GM18907 (cell line): Measurements from ENCODE around the gene LUC7L.
"Not testable (repeated sequence)": the region's sequence is repeated elsewhere in the genome, so short reads cannot be mapped to it uniquely, and the experiment has no call there.

Source experiments
- ATAC-seq: cut with Tn5 transposase; IDR thresholded peaks from one replicate; pipeline ENCODE4 v1.9.1; 2021; ENCODE audit warnings: mild to moderate bottlenecking, moderate library complexity; ENCODE audit not compliant: unreplicated experiment

The LUC7L gene

DNA sequence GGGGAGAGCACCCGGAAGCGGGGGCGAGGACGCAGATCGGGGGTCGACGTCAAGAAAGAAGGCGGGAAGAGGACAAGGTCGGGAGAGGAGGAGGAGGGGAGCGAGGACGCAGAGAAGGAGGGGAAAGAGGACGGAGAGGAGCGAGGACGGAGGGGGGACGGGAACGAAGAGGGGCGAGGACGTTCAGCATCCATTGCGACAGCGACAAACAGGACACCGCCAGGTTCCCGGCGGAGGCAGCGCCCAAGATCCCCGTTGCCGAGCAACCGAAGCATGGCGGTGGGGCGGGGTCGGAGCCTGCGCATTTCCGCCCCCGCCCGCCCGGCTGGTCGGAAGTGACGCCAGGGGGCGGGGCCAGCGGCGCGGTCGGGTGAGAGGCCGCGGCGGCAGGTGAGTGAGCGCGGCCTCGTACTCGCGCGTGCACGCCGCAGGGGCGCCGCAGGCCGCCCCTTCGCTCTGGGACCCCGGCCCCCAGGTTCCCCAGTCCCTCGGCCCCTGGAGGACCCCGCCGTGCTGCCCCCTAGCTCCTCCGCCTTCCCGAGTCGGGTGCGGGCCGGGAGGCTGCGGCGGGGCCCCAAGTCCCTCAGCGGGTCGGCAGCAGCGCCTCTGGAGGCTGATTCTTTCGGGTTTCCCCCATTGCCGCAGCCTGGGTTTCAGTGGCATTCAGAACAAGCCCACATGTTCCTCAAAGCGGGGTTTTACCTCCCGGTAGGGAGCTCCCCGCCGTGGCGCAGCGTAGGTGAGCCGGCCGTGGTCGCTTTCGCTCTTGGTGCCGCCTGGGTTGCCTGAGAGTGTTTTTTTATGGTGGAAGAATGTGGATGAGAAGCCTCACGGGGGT is 5.4 kb upstream of the LUC7L start, which contains the start of gene FAM234A:
FAM234A (plus strand) TSS at position 354 of the 838 bp plus-strand sequence. CDS start 19,593 bp downstream, outside the sequence.
- ATAC-seq = peak; percentile 89

DNA sequence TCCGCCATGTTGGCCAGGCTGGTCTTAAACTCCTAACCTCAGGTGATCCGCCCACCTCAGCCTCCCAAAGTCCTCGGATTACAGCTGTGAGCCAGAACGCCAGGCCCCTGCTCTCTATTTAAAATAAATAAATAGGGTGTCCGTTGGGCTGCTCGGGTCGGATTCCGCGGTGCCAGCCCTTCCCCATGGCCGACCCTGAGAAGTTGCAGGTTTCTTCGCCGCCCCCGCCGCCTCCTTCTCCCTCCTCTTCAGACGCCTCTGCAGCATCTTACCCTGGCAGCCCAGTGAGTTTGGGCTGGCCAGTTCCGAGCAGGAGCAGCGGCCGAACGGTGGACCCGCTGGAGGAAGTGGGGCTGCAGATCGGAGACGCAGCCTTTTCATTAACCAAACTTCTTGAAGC is 1.7 kb upstream of the LUC7L start:
- ATAC-seq = no peak

DNA sequence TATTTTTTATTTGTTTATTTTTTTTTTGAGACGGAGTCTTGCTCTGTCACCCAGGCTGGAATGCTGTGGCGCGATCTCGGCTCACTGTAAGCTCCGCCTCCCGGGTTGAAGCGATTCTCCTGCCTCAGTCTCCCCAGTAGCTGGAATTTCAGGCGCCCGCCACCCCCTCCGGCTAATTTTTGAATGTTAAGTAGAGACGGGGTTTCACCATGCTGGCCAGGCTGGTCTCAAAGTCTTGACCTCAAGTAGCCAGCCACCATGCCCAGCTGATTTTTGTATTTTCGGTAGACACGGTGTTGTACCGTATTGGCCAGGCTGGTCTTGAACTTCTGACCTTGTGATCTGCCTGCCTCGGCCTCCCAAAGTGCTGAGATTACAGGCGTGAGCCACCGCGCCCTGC is 1.1 kb upstream of the LUC7L start:
- not testable (repeated sequence) for ATAC-seq

DNA sequence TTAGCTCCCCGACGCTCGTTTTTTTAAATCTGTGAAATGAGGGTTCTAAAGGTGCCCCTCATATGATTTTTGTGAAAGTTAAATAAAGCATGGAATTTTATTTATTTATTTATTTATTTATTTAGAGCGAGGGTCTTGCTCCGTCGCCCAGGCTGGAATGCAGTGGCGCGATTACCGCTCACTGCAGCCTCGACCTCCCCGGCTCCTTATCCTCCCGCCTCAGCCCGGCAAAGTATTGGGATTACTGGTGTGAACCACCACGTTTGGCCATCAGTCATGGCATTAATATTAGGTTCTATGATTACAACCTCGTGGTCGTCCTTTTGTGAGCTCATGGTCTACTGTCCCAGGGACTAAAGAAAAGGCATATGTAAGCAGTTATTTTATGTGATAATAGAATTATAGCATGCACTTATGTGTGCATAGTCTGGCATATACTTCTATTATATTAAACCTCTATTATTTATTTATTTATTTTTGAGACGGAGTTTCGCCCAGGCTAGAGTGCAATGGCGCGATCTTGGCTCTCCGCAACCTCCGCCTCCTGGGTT is 557 bp upstream of the LUC7L start:
- ATAC-seq = no peak

DNA sequence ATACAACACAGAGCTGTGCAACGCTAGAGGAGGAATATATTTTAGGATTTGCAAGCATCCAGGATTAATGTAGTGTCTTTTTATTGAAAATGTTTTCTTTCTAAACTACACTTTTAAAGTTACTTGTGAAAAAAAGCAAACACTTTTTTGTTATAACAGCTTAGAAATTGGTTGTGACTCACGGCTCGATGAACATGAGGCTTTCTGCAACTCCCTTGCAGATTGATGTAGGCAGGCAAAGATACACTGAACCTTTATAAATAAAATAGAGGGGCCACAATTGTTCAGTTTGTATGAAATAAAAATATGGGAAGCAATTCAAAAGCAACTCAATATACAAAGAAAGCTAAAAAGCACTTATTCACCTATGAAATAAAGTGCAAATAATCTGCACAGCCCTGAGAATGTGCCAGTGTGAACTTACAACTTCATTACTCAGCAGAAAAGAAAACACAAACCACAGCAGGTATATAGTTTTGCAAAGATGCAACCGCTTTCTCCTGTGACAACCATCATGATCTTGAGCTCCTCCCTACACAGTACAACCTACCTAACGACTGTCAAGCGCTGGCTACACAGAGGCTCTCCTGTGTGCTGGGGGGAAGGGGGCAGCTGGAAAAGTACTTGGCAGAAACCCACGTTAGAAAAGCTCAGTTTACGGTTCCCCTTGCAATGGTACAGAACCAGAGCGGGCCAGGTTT is 948 bp downstream of the LUC7L start:
- peak; percentile 20 for ATAC-seq

DNA sequence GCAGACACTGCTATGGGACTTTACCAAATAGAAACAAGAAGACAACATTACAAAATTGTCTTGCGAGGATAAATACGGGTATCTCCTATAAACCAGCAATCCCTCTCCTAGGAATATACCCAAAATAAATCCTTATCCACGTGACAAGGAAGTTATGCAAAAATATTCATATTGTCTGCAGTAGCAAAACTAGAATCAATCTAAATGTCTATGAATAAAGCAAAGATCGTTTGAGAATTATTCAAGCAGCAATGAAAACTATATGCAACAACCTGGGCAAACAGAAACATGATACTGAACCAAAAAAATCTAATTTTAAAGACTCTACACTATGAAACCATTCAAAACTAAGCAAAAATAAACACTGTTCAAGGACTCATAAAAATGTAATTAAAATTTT is 9.2 kb downstream of the LUC7L start:
- no peak for ATAC-seq

DNA sequence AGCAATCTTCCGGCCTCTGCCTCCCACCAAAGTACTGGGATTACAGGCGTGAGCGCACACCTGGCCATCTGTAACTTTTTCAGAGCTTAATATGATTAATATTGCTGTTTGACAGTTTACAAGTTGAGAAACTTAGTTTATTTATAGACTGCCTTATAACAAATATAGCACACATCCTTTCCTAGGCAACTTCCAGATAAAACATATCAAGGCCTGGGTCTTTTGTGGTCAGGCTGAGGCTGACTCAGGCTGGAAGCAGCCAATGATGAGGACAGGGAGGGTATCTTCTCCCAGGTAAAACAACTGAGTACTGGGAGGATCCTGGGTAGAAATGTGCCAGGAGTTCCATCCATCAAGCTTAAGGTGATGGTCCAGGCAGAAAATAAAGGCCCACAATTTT is 16.2 kb downstream of the LUC7L start:
- no peak for ATAC-seq

DNA sequence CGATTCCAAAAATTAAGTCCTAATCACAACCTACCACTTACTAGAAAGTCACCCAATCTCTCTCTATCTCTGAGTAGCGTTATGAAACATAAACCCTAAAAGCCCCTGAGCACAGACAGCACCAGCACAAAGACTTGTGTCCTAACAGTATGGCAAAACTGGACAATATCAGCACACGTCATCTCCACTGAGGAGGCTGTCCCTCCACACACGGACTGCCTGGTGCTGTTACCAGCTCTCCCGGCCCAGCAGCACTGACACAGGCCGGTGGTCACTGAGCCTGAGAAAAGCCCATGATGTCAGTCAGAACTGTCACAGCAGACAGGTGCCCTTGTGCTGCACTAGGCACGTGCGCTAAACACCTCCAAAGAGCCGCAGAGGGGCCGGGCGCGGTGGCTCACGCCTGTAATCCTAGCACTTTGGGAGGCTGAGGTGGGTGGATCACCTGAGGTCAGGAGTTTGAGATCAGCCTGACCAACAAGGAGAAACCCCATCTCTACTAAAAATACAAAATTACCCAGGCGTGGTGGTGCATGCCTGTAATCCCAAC is 17.5 kb downstream of the LUC7L start:
- not testable (repeated sequence) for ATAC-seq

DNA sequence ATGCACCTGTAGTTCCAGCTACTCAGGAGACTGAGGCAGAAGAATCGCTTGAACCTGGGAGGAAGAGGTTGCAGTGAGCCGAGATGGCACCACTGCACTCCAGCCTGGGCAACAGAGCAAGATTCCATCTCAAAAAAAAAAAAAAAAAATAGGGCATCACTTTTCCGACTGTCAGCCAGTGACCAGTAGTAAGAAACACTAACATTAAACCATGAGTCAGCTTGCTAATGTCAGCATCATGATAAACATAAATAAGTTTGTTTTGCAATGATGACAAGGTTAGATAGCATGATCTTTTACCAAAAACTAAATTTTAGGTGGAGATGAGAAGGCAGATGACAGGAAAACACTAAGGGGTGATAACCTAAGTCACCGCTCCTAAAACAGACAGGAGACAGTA is 19.9 kb downstream of the LUC7L start:
- ATAC-seq = not testable (repeated sequence)

DNA sequence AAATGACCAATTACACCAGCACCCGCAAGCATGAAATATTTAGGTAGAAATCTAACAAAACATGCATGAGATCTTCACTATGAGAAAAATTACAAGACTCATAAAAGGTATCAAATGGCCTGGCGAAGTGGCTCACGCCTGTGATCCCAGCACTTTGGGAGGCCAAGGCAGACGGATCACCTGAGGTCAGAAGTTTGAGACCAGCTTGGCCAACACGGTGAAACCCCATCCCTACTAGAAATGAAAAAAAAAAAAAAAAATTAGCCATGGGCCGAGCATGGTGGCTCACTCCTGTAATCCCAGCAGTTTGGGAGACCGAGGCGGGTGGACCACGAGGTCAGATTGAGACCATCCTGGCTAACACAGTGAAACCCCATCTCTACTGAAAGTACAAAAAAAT is 25.2 kb downstream of the LUC7L start:
- ATAC-seq = not testable (repeated sequence)

DNA sequence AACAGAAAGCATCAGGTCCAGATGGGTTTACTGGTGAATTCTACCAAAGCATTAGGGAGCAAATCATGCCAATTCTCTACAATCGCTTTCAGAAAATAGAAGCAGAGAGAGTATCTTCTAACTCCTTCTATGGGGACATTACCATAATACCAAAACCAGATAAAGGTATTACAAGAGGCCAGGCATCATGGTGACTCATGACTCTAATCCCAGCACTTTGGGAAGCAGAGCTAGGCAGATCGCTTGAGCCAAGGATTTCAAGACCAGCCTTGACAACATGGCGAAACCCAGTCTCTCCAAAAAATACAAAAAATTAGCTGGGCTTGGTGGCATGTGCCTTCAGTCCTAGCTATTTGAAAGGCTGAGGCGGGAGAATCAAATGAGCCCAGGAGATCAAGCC is 26.0 kb downstream of the LUC7L start:
- ATAC-seq = no peak

DNA sequence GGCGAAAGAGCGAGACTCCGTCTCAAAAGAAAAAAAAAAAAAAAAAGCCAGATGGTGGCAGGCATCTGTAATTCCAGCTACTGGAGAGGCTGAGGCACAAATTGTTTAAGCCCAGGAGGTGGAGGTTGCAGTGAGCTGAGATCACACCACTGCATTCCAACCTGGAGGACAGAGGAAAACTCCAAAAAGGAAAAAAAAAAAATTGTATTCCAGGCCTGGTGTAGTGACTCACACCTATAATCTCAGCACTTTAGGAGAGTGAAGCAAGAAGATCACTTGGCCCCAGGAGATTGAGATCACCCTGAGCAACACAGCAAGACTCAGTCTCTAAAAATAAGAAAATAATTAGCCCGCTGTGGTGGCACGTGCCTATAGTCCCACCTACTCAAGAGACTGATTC is 28.9 kb downstream of the LUC7L start:
- ATAC-seq = no peak

DNA sequence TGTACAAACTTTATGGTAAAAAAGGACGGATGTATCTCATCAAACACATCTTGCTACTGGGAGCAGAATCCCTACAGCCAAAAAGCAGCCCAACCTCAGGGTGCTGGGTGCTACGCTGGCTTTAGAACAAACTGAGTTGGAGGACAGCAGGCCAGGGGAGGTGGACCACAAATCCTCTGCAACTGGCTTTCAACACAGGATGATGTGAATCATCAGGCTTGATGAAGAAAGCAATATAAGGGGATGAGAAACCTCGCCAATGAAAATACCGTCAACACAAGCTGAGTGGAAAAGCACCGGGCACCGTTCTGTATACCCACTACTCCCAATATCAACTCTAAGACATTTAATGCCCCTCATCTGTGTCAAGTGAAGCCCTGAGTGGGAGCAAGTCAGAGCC is 34.7 kb downstream of the LUC7L start:
- ATAC-seq = no peak

DNA sequence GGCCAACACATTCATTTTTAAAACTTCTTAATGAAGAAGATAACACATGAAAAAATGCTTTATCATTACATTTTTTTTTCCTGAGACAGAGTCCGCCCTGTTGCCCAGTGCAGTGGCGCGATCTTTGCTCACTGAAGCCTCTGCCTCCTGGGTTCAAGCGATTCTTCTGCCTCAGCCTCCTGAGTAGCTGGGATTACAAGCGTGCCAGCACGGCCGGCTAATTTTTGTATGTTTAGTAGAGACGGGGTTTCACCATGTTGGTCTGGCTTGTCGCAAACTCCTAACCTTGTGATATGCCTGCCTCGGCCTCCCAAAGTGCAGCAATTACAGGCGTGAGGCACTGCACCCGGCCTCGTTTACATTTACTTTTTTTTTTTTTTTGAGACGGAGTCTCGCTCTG is 35.8 kb downstream of the LUC7L start:
- no peak for ATAC-seq

DNA sequence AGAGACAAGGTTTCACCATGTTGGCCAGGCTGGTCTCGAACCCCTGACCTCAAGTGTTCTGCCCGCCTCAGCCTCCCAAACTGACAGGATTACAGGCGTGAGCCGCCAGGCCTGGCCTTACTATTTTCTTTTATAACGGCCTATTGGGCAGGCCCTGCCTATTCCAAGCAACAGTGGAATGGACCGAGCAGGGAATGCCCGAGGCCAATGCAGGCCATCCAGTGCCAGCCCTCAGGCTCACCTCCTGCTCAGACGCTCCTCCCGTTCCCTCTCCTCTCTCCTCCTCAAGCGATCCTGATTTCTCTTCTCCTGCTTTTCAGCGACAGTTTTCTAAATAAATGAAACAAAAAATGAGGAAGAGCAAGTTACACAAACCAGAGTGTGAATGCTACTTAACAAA is 36.6 kb downstream of the LUC7L start:
- no peak for ATAC-seq

DNA sequence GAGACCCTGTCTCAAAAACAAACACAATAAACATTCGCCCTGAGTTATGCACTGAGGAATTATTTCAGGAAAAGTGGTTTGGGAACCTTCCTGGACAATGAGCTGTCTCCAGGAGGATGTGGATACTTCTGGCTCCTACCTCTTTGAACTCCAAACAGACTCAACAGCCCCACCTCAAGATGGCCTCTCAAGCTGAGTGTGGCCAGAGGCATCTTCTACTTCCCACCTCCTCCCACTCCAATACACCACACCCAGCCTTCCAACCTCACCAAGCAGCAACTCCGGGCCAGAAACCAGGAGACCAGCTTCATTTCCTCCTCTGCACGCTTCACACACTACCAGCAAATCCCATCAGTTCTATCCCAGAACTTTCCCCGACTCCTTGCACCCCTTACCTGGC is 37.4 kb downstream of the LUC7L start:
- no peak for ATAC-seq

DNA sequence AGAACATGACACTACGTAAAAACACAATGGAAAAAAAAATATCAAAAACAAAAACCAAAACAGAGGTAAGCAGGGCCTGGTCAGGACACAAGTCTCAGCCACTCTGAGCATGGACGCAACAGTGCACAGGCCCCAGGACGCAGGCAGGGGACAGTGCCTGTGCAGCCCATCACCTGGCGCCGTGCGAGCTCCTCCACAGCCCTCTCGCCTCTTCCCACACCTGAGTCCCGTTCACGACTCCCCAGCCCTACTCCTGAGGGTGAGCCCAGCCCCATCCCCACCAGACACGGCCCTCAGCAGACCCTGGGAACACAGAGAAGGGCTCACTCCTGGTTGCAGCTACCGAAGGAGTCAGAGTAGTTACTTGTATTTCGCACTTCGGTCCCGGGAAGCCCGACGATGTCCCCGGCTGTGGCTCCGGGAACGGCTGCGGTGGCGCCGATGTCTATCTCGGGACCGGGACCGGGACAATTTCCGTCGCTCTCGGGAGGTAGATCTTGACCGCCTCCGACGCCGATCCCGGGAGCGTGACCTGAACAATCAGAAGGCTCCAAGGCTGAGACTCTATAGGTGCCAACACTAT is 39.6 kb downstream of the LUC7L start:
- no peak for ATAC-seq

DNA sequence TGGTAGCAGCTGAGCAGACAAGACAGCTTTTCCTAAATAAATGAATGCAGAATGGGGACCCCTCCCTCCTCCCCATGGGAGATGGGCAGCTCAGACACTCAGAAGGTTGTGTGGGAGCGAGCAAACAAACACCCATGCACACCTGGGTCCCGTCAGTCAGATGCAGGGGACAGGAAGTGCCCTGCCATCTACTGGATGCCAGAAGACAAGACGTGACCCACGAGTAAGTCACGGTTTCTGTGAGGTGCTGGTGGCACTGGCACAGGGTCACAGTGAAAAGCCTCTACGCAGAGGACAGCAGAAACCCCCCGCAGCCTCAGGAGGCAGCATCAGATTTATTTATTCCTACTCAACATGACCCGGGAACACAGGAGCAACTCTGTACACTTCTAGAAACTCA is 40.6 kb downstream of the LUC7L start:
- ATAC-seq = no peak

DNA sequence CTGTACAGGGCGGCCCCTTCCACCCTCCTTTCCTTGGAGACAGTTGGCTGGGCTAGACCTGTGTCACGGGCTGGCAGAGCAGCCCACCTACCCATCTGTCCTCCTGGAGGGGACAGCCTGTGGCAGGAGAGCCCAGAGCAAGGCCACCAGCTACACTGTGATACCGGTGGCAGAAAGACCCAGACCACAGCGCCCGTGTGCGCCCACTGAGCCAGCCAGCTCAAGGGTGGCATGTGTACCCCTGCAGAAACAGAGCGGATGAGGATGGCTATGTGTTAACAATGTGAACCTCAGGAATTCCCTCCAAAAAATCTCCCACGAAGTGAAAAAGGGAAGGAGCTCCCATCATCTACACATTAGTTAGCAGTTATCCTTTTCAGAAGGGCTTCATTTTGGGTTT is 41.9 kb downstream of the LUC7L start:
- ATAC-seq = no peak

DNA sequence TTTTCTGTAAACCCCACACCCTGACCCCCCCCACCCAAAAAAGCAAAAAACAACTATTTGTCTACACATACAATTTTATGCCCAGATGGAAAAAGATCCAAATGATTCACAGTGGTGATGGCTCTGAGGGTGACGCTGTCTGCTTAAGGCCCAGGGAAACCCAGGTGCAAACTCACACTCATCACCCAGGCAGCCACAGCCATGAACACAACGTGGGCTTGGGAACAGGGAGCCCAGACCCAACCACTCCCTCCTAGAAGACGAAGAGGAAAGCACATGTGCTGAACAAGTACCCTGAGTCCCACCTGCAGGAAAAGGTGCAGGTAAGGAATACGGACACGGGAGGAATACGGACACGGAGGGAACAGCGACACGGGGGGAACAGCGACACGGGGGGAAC is 43.6 kb downstream of the LUC7L start:
- no peak for ATAC-seq

DNA sequence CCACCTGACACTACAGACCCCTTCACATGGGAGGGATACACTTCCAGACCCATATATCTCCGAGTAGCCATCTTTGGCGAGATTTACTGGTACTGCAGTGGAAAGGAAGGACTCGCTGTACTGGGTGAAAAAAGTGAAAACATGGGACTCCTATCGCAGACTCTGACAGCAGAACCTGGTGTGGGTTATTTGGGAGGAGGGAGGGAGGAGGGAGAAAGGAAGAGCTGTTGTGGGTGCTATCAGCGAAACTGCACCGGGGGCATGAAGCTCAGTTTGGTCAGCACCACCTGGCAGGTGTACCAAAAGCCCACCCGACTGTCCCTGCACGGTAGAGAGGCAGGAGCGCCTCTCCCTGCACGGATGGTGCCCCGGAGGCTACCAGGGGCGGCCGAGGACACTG is 44.0 kb downstream of the LUC7L start:
- ATAC-seq = no peak
